NCI-H1417 (cell line): Measurements from ENCODE around the gene OR4D2.

Experiments
- DNase-seq, 3 experiments: peaks; one replicate each; lab custom pipeline; 2025; lab: John Stamatoyannopoulos, UW

OR4D2 gene

GRCh38 chr17:58210922-58211321 lies 44.1 kb downstream of the OR4D2 start:
- DNase-seq, result no peak

GRCh38 chr17:58215685-58216084 lies 48.9 kb downstream of the OR4D2 start:
- no peak for DNase-seq

GRCh38 chr17:58217766-58218165 lies 51.0 kb downstream of the OR4D2 start:
- no peak for DNase-seq

GRCh38 chr17:58219007-58219788 lies 52.4 kb downstream of the OR4D2 start, which contains the start of gene MKS1:
Gene MKS1 (minus strand): TSS chr17:58219255. CDS start chr17:58219230, 25 bp downstream.
- peak; percentile 94 to 95 (median 94) for DNase-seq

- DNase-seq, result no peak
These were observed 53.0 kb downstream of the OR4D2 start for GRCh38 chr17:58219789-58220183.
